Fibroblast of lung (primary cell): ENCODE measurements around the gene RPS6KC1.

Experiments used
- CTCF ChIP-seq, 2 donors: IDR thresholded peaks in 1 of 2; conservative IDR thresholded peaks in 1 of 2; 1 replicate in 1 of 2; 2 replicates in 1 of 2; pipeline ENCODE4 v1.5.1; 2011 to 2012; ENCODE audit warnings: low read length in 2 of 2, control low read depth in 1 of 2, inconsistent platforms in 1 of 2, low read depth in 1 of 2, mild to moderate bottlenecking in 1 of 2
- EZH2 ChIP-seq: IDR thresholded peaks from 2 replicates; pipeline ENCODE4 v1.5.1; 2012; ENCODE audit warnings: low read length, control low read depth, mild to moderate bottlenecking; ENCODE audit errors: missing control alignments

- TF ChIP-seq CTCF (conservative IDR thresholded peaks at IDR 0.05 in 1 of 2, IDR thresholded peaks at IDR 0.05 in 1 of 2; ENCODE audit: low read depth in 1 of 2, low read length in 2 of 2) (no peak), EZH2 (no peak)
Measured at GRCh38 chr1:213138892-213139291, 87.9 kb downstream of the RPS6KC1 start.
